ENCODE data around the gene NFIB.

The NFIB gene

DNA sequence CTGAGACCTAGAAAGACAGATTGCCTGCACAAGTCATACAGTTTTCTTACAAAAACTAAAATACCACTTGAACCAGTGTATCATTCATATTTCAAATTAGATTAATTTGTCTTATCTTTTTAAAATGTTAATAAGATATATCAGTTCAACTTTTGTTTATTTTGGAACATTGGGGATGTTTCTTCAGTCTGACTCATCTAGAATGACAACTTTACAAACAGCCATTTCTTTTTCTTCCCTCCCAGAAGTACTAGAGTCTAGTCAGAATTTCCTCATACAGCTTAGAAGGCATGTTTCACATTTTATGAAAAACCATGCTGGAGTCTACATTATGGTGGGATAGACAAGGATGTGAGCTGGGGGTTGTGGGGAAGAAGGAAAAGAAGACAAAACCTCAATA is 262.5 kb downstream of the NFIB start:
- H3K36me3 Mint-ChIP-seq (ENCODE audit: low read depth) = no peaks in the 10 kb centered on the region
- H3K4me1 Mint-ChIP-seq = peaks cover 41% of the 10 kb centered on the region
- TF ChIP-seq, protein P1, sequence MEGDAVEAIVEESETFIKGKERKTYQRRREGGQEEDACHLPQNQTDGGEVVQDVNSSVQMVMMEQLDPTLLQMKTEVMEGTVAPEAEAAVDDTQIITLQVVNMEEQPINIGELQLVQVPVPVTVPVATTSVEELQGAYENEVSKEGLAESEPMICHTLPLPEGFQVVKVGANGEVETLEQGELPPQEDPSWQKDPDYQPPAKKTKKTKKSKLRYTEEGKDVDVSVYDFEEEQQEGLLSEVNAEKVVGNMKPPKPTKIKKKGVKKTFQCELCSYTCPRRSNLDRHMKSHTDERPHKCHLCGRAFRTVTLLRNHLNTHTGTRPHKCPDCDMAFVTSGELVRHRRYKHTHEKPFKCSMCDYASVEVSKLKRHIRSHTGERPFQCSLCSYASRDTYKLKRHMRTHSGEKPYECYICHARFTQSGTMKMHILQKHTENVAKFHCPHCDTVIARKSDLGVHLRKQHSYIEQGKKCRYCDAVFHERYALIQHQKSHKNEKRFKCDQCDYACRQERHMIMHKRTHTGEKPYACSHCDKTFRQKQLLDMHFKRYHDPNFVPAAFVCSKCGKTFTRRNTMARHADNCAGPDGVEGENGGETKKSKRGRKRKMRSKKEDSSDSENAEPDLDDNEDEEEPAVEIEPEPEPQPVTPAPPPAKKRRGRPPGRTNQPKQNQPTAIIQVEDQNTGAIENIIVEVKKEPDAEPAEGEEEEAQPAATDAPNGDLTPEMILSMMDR (IDR thresholded peaks at IDR 0.05; ENCODE audit: unreplicated experiment in 3 of 3) = no peak
- no peaks in the 10 kb centered on the region for H3K9me3 Mint-ChIP-seq
- no peaks in the 10 kb centered on the region for H3K27me3 Mint-ChIP-seq (ENCODE audit: low read depth)
- H3K27ac Mint-ChIP-seq = peak overlapping the region; percentile 81 to 92 (median 86)
- no peak overlapping the region for H3K4me3 Mint-ChIP-seq

- H3K27me3 Mint-ChIP-seq (ENCODE audit: low read depth) = no peaks in the 10 kb centered on the region
- peaks cover 3% of the 10 kb centered on the region for H3K9me3 Mint-ChIP-seq
- H3K36me3 Mint-ChIP-seq (ENCODE audit: low read depth) = no peaks in the 10 kb centered on the region
- H3K4me1 Mint-ChIP-seq = no peaks in the 10 kb centered on the region
- TF ChIP-seq, protein P1 (IDR thresholded peaks at IDR 0.05; ENCODE audit: unreplicated experiment in 3 of 3) = no peak
- H3K27ac Mint-ChIP-seq = no peak overlapping the region
- no peak overlapping the region for H3K4me3 Mint-ChIP-seq
Observed at GRCh38 chr9:14043483-14043882, 270.5 kb downstream of the NFIB start.

DNA sequence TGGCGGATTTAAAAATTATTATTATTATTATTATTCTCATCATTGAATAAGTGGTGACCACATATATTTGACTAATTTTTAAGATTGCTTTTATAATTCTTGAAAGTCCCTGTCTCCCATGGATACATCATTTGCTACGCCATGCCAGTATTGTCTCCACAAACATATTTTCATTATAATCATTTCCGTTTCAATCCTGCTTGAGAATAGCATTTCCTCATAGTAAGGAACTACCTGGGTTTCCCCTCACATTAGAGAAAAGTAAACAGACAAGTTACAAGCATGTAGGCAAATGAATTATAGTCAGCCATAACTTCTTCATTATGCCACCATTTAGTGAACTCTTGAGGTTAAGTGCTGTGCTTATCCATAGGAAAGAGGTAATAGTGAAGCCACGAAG is 276.6 kb downstream of the NFIB start:
- H3K4me1 Mint-ChIP-seq = peaks cover 32% of the 10 kb centered on the region
- no peaks in the 10 kb centered on the region for H3K27me3 Mint-ChIP-seq (ENCODE audit: low read depth)
- H3K4me3 Mint-ChIP-seq = no peak overlapping the region
- peak overlapping the region in 2 of 3 experiments; percentile 29 to 30 for H3K27ac Mint-ChIP-seq
- H3K36me3 Mint-ChIP-seq (ENCODE audit: low read depth) = no peaks in the 10 kb centered on the region
- TF ChIP-seq, protein P1 (IDR thresholded peaks at IDR 0.05; ENCODE audit: unreplicated experiment in 3 of 3) = no peak
- H3K9me3 Mint-ChIP-seq = peaks cover 3% of the 10 kb centered on the region

DNA sequence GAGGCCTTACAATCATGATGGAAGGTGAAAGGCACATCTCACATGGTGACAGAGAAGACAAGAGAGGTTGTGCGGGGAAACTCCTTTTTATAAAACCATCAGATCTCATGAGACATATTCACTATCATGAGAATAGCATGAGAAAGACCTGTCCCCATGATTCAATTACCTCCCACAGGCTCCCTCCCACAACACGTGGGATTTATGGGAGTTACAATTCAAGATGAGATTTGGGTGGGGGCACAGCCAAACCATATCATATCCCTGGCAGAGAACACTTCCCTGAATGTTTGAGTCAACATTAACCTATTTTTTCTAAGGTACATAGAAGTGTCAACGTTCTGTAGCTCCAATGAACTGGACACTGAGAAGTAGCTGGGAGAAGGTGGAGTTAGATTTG is 280.9 kb downstream of the NFIB start:
- H3K4me3 Mint-ChIP-seq = no peak overlapping the region
- H3K27ac Mint-ChIP-seq = peak overlapping the region; percentile 97 to 100 (median 100)
- H3K4me1 Mint-ChIP-seq = peaks cover 69% of the 10 kb centered on the region
- TF ChIP-seq, protein P1 (IDR thresholded peaks at IDR 0.05; ENCODE audit: unreplicated experiment in 3 of 3) = no peak
- H3K27me3 Mint-ChIP-seq (ENCODE audit: low read depth) = no peaks in the 10 kb centered on the region
- no peaks in the 10 kb centered on the region for H3K9me3 Mint-ChIP-seq
- H3K36me3 Mint-ChIP-seq (ENCODE audit: low read depth) = no peaks in the 10 kb centered on the region
